Glomerular endothelial cell (primary cell): ENCODE measurements around the gene KCNC1. TPM values are rescaled to one million over a fixed set of nuclear protein-coding genes. Genes with fewer than 3 reads are reported as not detected.
A peak's percentile ranks its signal among the peaks of the same experiment; 100 is the strongest.

ENCODE experiments used
- DNase-seq: peaks from one replicate; pipeline ENCODE4 v3.0.0-alpha.2; 2011; ENCODE audit warnings: low read depth, low spot score; ENCODE audit errors: extremely low read depth
- total RNA-seq: library from RNA; depleted of rRNA; stranded (reverse); fragments of >200 nt; gene quantifications from 2 replicates; pipeline ENCODE4 v1.2.3, GENCODE V29; 2015

Gene KCNC1
- total RNA-seq, 1 donor from 2014 or later = not detected

DNA sequence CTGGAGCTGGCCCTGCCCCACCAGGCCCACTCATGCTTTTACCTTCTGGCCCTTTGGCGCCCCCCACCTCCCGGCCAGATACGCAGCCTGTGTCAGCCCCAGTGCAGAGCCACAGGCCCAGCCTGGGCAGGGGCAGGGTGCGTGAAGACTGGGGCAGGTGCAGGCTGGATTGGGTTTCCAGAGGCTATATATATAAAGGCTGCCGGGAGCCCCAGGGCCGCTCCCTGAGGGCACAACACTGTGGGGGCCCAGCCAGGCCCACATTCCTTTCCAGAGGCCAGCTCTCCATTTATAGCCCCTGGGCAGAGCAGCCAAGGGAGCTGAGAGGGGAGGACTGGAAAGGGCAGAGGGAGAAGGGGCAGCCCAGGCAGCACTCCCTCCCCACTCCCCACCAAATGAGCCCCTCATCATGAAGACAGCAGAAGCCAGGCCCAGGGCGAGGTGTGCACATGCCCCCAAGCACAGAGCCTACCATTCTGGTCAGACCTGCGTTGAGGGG lies 20.2 kb upstream of the KCNC1 start:
- no peak for DNase-seq

DNA sequence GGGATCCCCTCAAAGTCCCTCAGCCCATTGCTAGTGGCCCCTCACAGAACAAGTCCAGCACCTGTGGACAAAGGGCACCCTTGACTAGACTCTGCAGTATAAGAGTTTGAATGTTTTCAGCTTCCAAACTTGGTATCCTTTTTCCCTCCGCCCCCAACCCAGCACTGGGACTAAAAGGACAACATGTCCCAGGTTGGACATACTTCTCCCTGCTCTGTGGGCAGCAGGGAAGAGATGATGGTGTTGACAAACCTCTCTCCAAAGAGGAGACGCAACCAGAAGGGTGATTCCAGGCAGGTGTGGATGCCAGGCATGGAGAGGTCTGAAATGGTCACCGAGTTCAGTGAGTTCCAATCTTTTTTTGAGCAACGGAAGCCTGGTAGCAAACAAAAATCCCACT lies 19.7 kb upstream of the KCNC1 start:
- no peak for DNase-seq

GRCh38 chr11:17716807-17717206 lies 17.8 kb upstream of the KCNC1 start:
- no peak for DNase-seq

- DNase-seq = no peak
Measured at GRCh38 chr11:17718015-17718414, 16.6 kb upstream of the KCNC1 start.

GRCh38 chr11:17718510-17718962 lies 16.0 kb upstream of the KCNC1 start:
- no peak for DNase-seq

DNA sequence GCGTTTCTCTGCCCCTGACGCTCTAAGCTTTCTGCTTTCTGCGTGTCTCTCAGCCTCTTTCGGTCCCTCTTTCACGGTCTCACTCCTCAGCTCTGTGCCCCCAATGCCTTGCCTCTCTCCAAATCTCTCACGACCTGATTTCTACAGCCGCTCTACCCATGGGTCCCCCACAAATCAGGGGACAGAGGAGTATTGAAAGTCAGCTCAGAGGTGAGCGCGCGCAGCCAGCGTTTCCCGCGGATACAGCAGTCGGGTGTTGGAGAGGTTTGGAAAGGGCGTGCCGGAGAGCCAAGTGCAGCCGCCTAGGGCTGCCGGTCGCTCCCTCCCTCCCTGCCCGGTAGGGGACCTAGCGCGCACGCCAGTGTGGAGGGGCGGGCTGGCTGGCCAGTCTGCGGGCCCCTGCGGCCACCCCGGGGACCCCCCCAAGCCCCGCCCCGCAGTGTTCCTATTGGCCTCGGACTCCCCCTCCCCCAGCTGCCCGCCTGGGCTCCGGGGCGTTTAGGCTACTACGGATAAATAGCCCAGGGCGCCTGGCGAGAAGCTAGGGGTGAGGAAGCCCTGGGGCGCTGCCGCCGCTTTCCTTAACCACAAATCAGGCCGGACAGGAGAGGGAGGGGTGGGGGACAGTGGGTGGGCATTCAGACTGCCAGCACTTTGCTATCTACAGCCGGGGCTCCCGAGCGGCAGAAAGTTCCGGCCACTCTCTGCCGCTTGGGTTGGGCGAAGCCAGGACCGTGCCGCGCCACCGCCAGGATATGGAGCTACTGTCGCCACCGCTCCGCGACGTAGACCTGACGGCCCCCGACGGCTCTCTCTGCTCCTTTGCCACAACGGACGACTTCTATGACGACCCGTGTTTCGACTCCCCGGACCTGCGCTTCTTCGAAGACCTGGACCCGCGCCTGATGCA lies 15.3 kb upstream of the KCNC1 start, which contains the start of gene MYOD1:
Gene MYOD1, plus strand, starts transcription at position 544 of the 910 bp plus-strand sequence. Its CDS starts 212 bp downstream, at position 756.
- no peak for DNase-seq

- DNase-seq = no peak
Measured at GRCh38 chr11:17719938-17720795, 14.4 kb upstream of the KCNC1 start.

DNA sequence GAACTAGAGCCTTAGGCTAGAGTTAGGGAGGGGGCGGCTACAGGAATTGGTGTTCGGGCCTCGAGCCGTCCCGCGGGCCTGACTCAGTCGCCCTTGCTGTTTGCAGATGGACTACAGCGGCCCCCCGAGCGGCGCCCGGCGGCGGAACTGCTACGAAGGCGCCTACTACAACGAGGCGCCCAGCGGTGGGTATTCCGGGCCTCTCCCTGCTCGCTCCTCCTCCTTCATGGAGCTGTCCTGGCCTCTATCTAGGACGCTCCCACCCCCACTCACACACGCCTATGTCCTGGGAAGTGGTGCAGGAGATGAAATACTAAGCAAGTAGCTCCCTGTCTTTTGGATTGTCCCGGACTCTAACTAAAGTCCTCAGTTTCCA lies 13.8 kb upstream of the KCNC1 start:
- no peak for DNase-seq

DNA sequence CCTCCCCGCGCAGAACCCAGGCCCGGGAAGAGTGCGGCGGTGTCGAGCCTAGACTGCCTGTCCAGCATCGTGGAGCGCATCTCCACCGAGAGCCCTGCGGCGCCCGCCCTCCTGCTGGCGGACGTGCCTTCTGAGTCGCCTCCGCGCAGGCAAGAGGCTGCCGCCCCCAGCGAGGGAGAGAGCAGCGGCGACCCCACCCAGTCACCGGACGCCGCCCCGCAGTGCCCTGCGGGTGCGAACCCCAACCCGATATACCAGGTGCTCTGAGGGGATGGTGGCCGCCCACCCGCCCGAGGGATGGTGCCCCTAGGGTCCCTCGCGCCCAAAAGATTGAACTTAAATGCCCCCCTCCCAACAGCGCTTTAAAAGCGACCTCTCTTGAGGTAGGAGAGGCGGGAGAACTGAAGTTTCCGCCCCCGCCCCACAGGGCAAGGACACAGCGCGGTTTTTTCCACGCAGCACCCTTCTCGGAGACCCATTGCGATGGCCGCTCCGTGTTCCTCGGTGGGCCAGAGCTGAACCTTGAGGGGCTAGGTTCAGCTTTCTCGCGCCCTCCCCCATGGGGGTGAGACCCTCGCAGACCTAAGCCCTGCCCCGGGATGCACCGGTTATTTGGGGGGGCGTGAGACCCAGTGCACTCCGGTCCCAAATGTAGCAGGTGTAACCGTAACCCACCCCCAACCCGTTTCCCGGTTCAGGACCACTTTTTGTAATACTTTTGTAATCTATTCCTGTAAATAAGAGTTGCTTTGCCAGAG lies 13.2 kb upstream of the KCNC1 start:
- no peak for DNase-seq

DNA sequence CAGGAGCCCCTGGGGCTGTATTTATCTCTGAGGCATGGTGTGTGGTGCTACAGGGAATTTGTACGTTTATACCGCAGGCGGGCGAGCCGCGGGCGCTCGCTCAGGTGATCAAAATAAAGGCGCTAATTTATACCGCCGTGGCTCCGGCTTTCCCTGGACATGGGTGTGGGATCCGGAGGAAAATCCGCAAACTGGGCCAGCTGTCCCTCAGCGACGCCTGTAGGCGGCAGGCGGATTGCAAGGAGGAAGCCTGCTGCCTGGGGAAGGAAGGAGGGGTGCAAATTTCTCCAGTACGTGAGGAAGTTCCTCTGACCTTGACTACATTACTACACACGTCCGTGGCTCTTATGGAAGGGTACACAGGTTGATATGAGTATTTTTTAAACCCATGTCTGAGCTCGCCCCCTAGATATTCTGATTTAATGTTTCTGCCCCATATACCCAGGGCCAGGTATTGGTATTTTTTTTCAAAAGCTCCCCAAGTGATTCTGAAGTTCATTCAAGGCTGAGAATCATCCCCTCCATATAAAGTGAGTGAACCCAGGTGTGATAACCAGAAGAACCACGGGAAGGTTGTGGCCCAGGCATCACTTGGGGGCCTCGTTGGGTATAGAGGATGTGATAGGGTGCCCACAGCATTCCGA lies 12.5 kb upstream of the KCNC1 start:
- DNase-seq = no peak

- no peak for DNase-seq
Measured at GRCh38 chr11:17724020-17724908, 10.3 kb upstream of the KCNC1 start.

GRCh38 chr11:17725174-17725573 lies 9.4 kb upstream of the KCNC1 start:
- DNase-seq = no peak

- no peak for DNase-seq
Measured at GRCh38 chr11:17730137-17730536, 4.4 kb upstream of the KCNC1 start.

GRCh38 chr11:17730608-17731462 lies 3.7 kb upstream of the KCNC1 start:
- DNase-seq = peak; percentile 45

DNA sequence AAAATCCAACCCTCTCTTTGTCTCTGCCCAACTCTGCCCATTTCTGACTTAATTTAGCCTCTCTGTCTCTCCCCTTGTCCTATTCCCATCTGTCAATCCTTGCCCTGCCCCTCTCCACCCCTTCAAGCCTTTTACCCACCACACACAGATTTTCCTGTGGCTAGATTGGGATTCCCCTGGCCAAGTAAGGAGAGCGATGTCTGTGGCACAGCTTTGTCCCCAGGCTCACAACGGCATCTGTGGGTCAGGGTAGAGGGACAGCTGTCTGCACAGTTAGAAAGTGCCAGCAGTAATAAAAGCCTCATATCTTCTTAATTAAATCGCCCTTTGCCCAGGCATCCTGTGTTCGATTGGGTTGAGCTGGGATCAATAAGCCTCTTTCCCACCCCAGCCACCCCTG lies 1.3 kb upstream of the KCNC1 start:
- DNase-seq = no peak

DNA sequence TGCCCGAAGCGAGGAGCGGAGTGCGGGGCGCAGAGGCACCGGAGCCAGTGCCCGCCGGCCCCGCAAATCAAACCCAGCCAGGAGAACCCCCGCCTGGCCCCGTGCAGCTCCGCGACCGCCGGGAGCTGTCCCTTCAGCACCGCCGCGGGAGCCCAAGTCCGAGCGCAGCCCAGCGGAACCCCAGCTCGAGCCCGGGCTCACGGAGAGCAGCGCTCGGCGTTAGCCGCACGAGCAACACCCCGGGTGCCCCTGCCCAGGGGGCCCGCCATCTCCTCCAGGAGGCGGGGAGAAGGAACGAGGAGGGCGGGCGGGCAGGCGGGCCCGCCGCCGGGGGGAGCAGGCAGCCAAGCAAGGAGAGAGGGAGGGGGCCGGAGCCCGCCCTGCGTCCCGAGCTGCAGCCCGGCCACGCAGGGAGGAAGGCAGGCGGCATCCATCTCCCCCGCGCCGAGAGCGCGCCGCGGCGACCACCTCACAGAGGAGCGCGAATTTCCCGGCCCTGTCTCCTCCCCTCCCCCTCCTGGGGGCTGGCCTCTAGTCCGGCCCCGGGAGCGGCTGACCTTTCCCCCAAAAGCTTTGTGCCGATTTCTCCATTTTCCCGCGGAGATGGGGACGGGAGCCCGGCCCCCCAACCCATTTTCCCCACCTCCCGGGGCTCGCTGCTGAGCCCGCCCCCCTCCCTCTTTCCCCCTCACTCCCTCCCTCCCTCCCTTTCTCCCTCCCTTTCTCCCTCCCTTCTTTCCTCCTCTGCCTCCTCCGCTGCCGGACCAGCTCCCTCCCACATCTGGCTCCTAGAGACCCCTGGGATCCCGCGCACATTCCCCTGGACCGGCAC lies 621 bp downstream of the KCNC1 start:
- no peak for DNase-seq

- DNase-seq = no peak
Measured at GRCh38 chr11:17735818-17736578, 1.4 kb downstream of the KCNC1 start.
